ENCODE results near the gene MYO3B.

MYO3B gene

DNA sequence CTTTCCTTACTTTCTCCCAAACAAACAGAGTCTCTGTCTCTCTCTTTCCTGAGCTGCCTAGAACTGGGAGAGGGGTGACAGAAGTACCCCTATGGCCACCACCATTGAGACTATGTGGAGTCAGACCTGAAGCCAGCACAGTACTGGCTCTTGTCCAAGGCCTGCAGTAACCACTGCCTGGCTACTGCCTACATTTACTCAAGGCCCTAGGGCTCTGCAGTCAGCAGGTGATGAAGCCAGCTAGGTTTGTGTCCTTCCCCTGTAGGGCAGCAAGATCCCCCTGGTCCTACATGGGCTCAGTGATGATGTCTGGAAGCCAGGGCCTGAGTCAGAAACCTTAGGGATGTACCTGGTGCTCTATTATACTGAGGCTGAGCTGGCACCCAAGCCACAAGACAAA lies 12.2 kb downstream of the MYO3B start:
- Histone ChIP-seq H3K9me3 (no peaks in the 10 kb centered on the region), H3K4me3 (ENCODE audit: low read depth, low read length) (no peak overlapping the region), H3K4me1 (no peaks in the 10 kb centered on the region), H3K27me3 (no peaks in the 10 kb centered on the region), H3K36me3 (no peaks in the 10 kb centered on the region)
- no peak for DNase-seq
- TF ChIP-seq, protein P1, sequence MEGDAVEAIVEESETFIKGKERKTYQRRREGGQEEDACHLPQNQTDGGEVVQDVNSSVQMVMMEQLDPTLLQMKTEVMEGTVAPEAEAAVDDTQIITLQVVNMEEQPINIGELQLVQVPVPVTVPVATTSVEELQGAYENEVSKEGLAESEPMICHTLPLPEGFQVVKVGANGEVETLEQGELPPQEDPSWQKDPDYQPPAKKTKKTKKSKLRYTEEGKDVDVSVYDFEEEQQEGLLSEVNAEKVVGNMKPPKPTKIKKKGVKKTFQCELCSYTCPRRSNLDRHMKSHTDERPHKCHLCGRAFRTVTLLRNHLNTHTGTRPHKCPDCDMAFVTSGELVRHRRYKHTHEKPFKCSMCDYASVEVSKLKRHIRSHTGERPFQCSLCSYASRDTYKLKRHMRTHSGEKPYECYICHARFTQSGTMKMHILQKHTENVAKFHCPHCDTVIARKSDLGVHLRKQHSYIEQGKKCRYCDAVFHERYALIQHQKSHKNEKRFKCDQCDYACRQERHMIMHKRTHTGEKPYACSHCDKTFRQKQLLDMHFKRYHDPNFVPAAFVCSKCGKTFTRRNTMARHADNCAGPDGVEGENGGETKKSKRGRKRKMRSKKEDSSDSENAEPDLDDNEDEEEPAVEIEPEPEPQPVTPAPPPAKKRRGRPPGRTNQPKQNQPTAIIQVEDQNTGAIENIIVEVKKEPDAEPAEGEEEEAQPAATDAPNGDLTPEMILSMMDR (IDR thresholded peaks at IDR 0.05; ENCODE audit: low read depth, low read length): no peak

DNA sequence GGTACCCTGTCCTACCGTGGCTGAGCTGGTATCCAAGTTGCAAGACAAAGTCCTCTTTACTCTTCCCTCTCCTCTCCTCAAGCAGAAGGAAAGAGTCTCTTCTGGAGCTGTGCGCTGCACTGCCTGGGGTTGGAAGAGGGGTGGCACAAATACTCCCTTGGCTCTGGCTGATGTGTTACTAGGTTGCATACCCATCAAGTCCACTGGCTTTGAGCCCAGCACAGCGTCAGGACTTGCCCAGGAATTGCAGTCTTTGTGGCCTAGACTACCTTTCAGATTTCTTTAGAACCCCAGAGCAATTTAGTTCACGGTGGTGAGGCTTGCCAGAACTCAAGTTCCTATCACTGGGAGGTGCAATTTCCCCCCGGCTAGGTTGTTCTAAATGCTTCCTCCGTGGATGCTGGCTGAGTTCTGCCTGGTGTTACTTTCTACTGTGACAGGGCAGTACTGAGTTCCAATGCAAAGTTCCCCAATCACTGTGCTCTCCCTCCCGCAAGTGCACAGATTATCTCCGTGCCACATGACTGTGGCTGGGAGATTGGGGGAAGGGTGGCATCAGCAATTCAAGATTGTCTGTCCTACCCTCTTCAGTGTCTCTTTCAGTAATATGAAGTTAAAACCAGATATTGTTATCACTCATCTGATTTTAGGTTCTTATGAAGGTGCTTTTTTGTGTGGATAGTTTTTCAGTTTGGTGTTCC lies 13.4 kb downstream of the MYO3B start:
- H3K4me1 ChIP-seq: no peaks in the 10 kb centered on the region
- DNase-seq: no peak
- TF ChIP-seq, protein P1 (IDR thresholded peaks at IDR 0.05; ENCODE audit: low read depth, low read length): no peak
- H3K9me3 ChIP-seq: no peaks in the 10 kb centered on the region
- H3K36me3 ChIP-seq: no peaks in the 10 kb centered on the region
- no peaks in the 10 kb centered on the region for H3K27me3 ChIP-seq
- no peak overlapping the region for H3K4me3 ChIP-seq (ENCODE audit: low read depth, low read length)

DNA sequence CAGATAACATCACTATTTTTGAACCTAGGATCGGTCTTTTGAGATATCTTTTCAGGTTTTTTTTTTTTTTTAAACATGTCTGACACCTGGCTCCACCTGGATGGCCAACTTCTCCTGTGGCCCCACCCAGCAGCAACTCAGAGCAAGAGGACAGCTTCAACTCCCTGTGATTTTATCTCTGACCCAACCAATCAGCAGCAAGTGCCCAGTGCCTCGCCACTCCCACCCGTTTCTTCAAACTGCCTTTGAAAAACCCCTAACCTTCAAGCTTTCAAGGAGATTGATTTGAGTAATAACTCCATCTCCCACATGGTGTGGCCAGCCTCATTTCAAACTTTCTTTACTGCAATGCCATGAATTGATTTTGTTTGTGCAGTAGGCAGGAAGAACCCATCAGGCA lies 19.0 kb downstream of the MYO3B start:
- Histone ChIP-seq H3K27me3 (no peaks in the 10 kb centered on the region), H3K4me1 (no peaks in the 10 kb centered on the region), H3K9me3 (no peaks in the 10 kb centered on the region), H3K4me3 (ENCODE audit: low read depth, low read length) (no peak overlapping the region), H3K36me3 (no peaks in the 10 kb centered on the region)
- no peak for DNase-seq
- TF ChIP-seq, protein P1 (IDR thresholded peaks at IDR 0.05; ENCODE audit: low read depth, low read length): no peak

DNA sequence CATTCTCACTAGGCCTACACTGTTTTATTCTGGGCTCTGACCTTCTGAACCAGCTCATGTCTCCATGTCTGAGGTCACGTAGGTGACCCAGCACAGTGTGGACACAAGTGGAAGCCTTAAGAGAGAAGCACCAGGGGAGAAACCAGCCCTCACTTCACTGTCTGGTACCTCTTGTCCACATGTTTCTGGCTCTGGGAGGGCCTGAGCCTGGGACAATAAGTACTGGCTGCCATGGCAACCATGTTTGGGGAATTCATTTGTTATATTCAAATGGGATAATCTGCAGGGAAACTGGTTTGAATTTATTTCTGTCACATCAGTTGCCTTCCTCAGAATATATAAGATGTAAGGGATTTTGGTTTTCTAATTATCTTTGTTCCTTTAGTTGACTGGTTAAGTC lies 23.3 kb downstream of the MYO3B start:
- DNase-seq: no peak
- Histone ChIP-seq H3K36me3 (no peaks in the 10 kb centered on the region), H3K4me3 (ENCODE audit: low read depth, low read length) (no peak overlapping the region), H3K4me1 (no peaks in the 10 kb centered on the region), H3K27me3 (no peaks in the 10 kb centered on the region), H3K9me3 (no peaks in the 10 kb centered on the region)
- TF ChIP-seq, protein P1 (IDR thresholded peaks at IDR 0.05; ENCODE audit: low read depth, low read length): no peak

DNA sequence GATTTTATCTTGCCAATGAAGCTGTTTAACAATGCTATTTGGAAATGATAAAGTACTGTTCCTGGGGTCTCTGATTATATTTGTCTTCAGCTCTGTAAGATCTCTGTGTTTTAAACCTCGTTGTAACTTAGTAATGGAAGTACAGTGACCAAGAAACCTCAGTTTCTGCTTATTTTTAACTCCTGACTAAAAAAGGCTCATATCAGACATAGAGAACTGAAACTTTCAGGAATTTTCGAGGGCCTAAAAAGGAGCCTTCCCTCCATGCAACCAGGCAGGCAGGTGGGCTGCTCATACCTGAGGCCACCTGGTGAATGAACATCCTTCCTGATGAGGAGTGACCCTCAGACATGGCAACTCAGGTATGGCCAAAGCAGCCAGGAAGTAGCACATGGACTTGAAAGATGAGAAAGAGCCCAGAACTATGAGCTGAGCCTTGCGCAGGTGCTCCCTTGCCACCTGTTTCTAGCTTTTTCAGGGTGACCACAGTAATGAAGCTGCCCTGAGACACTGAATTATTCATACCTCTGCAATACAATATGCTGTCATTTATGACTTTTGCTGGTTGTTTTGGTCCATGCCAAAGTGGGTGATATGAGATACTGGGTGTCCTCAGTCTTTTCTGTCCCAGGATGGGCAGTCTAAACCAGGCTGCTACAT lies 23.9 kb downstream of the MYO3B start:
- Histone ChIP-seq H3K36me3 (no peaks in the 10 kb centered on the region), H3K27me3 (no peaks in the 10 kb centered on the region), H3K4me3 (ENCODE audit: low read depth, low read length) (no peak overlapping the region), H3K9me3 (no peaks in the 10 kb centered on the region), H3K4me1 (no peaks in the 10 kb centered on the region)
- TF ChIP-seq, protein P1 (IDR thresholded peaks at IDR 0.05; ENCODE audit: low read depth, low read length): no peak
- no peak for DNase-seq

DNA sequence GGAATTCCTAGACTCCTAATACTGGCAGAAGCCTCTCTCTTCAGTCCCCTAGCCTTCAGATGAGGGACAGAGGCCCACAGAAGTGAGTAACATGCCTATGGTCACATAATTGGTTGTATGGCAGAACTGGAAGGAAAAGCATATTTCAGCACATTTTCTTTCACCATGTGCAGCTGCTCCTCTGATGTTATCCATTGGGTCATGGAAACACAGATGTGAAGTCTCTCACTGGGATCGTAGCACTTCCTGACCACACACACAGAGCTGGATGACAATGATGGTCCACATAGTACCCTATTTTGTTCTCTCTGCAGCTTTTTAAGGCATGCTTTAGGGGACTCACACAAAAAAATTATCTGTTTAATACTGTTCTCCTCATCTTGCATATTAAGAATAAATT lies 24.5 kb downstream of the MYO3B start:
- no peak for DNase-seq
- Histone ChIP-seq H3K9me3 (no peaks in the 10 kb centered on the region), H3K36me3 (no peaks in the 10 kb centered on the region), H3K27me3 (no peaks in the 10 kb centered on the region), H3K4me1 (no peaks in the 10 kb centered on the region), H3K4me3 (ENCODE audit: low read depth, low read length) (no peak overlapping the region)
- TF ChIP-seq, protein P1 (IDR thresholded peaks at IDR 0.05; ENCODE audit: low read depth, low read length): no peak
